Measurements from ENCODE around the gene DMKN. TPM values are rescaled to one million over a fixed set of nuclear protein-coding genes. Genes with fewer than 3 reads are reported as not detected.

DMKN gene
- total and polyA plus RNA-seq, 2 of the 8 experiments (the other 6 are each of a cell fraction or from before 2014, with no cell fraction given), result 290 to 330 TPM

DNA sequence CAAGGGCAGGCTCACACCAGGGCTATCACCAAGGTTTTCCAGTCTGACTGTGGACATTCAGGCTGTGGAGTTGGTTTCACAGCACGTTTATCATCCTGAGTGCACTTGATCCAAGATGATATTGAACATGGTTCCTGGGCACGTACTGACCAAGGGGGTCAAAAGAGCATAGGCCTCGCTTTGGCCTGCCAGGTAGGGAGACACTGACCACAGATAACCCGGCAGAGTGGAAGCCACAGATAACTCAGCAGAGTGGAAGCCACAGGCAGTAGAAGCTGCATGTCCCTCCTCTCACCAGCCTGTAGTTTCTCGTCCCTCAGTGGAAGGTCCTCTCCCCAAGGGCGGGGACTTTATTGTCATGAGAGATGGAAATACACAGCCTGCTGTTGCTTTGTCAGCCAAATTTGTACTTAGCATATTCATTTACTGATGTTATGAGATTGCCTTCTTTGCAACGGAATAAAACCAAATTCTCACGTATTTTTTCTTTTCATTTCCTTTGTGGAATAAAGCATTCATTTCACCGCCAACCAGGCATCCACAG, 14.4 kb downstream of the DMKN start (continued):
- TF ChIP-seq GABPA (IDR thresholded peaks at IDR 0.05; ENCODE audit: borderline replicate concordance, insufficient read depth, low read length) (no peak), RBBP5 (IDR thresholded peaks at IDR 0.05; ENCODE audit: borderline replicate concordance, low read depth, low read length) (no peak), BRCA1 (IDR thresholded peaks at IDR 0.05; ENCODE audit: low read depth, low read length) (no peak), ZNF274 (IDR thresholded peaks at IDR 0.05; ENCODE audit: borderline replicate concordance, extremely low read depth, low read length) (no peak), BACH1 (IDR thresholded peaks at IDR 0.05; ENCODE audit: low read length) (no peak), CBX5 (IDR thresholded peaks at IDR 0.05; ENCODE audit: low read depth, low read length) (no peak), JUND (IDR thresholded peaks at IDR 0.05; ENCODE audit: low read length) (no peak), TEAD4 (IDR thresholded peaks at IDR 0.05; ENCODE audit: low read depth, low read length) (no peak)

All from H1 (cell line).